Ishikawa (cell line): ENCODE measurements around the gene SRPRB.

ENCODE experiments used
- CEBPB ChIP-seq: IDR thresholded peaks from 2 replicates; pipeline ENCODE4 v1.6.1; 2012
- EP300 ChIP-seq: IDR thresholded peaks from 2 replicates; pipeline ENCODE4 v1.6.1; 2012; ENCODE audit warnings: borderline replicate concordance
- FOXM1 ChIP-seq: IDR thresholded peaks from 2 replicates; pipeline ENCODE4 v1.6.1; 2012; ENCODE audit warnings: low read depth, borderline replicate concordance
- MAX ChIP-seq: IDR thresholded peaks from 2 replicates; pipeline ENCODE4 v1.6.1; 2012
- RAD21 ChIP-seq: IDR thresholded peaks from 2 replicates; pipeline ENCODE4 v1.6.1; 2012; ENCODE audit warnings: low read depth
- REST ChIP-seq: IDR thresholded peaks from 2 replicates; pipeline ENCODE4 v1.6.1; 2012; ENCODE audit warnings: low read depth, mild to moderate bottlenecking
- TAF1 ChIP-seq: IDR thresholded peaks from 2 replicates; pipeline ENCODE4 v1.6.1; 2012; ENCODE audit warnings: low read depth, mild to moderate bottlenecking
- USF1 ChIP-seq: IDR thresholded peaks from 2 replicates; pipeline ENCODE4 v1.6.1; 2012
- ZBTB7A ChIP-seq: IDR thresholded peaks from 2 replicates; pipeline ENCODE4 v1.6.1; 2012; ENCODE audit warnings: low read depth

DNA sequence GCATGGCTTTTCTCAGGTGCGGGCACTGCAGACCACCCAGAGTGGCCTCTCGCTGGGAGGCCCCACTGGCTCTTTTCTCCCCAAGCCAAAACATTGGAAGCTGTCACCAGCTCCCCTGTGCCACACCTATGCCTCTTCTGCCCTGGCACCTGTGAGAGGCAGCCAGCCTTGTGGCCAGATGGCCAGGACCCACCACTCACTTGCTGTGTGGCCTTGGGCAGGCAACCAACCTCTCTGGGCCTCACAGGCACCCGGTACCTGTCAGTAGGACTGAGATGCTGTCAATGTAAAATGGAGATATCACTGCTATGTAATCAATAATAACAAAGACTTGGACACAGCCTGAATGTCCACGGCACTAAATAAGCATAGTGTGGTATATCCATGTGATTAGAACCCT, 36.5 kb downstream of the SRPRB start:
- TF ChIP-seq CEBPB = no peak
- no peak for TF ChIP-seq FOXM1
- TF ChIP-seq REST = no peak
- no peak for TF ChIP-seq ZBTB7A
- TF ChIP-seq RAD21 = no peak
- TF ChIP-seq MAX = no peak
- no peak for TF ChIP-seq EP300
- no peak for TF ChIP-seq TAF1
- no peak for TF ChIP-seq USF1
